Stimulated activated CD4-positive, alpha-beta T cell treated with anti-CD3 and anti-CD28 coated beads, Interleukin-2, amount 100 ng/mL, for 48 hours (primary cell): Measurements from ENCODE around the gene SLC30A5.
"Not testable (repeated sequence)": the region's sequence is repeated elsewhere in the genome, so short reads cannot be mapped to it uniquely, and the experiment has no call there.

Source experiments
- DNase-seq, 2 donors: peaks; one replicate each; pipeline ENCODE4 v3.0.0-alpha.2; 2020

SLC30A5 gene

DNA sequence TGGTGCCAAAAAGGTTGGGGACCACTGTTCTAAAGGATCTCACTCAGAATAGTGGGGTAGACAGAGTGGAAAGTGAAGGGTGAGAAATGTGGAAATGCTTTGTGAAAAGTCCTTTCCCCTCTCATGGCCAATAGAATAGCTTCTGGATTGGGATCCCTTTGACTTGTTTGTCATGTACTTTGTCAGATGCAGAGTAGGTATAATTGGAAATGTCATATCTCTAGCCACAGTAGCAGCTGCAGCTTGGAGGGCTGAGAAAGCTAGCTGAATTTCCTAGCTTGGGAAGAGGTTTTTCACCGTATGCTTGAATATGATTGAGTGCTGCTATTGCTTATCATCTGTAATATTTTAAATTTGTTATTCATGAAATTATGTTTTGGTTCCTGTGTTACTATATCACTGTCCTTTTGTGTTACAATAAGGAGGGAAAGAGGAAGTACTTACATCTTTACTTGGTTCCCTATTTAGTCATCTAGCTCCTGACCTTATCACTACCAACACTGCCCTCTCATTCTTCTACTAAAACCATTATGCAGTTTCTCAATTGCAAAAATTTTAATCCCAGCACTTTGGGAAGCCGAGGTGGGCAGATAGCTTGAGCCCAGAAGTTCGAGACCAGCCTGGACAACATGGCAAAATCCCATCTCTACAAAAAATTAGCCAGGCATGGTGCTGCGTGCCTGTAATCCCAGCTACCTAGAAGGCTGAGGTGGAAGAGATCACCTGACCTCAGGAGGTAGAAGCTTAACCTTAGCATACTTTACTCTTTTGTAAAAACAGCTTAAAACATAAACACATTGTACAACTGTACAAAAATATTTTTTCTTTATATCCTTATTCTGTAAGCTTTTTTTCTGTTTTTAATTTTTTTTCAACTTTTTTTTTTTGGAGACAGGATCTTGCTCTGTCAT lies 12.4 kb downstream of the SLC30A5 start:
- DNase-seq: no peak

DNA sequence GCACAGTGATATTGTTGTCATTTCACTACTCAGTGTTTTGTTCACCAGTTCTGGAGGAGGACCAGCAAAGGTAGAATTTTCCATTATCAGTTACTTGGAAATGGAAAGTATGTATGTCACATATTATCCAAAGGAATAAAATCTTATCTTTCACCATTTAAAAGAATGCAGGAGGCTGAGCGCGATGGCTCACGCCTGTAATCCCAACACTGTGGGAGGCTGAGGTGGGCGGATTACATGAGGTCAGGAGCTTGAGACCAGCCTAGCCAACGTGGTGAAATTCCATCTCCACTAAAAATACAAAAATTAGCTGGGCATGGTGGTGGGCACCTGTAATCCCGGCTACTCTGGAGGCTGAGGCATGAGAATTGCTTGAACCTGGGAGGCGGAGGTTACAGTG lies 14.6 kb downstream of the SLC30A5 start:
- not testable (repeated sequence) for DNase-seq

DNA sequence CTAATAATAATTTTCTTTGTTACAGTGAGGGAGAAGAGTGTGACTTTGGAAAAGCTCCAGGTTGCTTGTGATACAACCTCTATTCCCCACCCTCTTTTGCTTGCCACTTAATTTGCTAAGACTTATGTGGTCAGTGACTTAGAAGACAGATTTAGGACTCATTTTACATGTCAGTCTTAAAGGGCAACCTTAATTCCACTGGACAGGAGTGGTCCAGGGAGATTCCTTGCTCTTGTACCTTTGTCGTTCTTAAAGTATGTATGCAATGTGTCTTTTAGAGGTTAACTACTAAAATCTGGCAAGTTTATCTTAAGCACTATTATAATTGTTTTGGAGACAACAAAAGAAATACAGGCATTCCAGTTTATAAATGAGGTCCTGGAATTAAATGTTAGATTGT lies 20.0 kb downstream of the SLC30A5 start:
- no peak for DNase-seq

DNA sequence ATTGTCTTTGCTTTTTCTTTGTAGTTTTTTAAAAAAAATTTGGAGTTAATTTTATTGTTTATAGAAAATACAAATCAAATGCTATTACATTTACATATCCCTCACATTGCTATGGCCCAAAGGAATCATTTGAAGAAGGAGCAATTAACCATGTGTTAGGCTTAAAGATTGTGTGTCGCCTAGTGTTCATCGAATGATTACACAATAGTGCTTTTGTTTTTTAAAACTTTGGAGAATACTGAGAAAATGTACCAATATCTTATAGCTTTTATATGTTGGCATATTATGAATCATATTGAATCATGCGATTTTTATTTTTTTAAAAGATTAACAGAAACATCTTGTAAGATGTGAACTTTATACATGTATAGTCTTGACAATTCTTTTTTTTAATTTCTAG lies 21.7 kb downstream of the SLC30A5 start:
- no peak for DNase-seq

DNA sequence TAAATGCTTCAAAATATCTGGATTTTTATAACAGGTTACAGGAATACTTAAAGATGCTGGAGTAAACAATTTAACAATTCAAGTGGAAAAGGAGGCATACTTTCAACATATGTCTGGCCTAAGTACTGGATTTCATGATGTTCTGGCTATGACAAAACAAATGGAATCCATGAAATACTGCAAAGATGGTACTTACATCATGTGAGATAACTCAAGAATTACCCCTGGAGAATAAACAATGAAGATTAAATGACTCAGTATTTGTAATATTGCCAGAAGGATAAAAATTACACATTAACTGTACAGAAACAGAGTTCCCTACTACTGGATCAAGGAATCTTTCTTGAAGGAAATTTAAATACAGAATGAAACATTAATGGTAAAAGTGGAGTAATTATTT lies 35.6 kb downstream of the SLC30A5 start:
- DNase-seq: no peak

DNA sequence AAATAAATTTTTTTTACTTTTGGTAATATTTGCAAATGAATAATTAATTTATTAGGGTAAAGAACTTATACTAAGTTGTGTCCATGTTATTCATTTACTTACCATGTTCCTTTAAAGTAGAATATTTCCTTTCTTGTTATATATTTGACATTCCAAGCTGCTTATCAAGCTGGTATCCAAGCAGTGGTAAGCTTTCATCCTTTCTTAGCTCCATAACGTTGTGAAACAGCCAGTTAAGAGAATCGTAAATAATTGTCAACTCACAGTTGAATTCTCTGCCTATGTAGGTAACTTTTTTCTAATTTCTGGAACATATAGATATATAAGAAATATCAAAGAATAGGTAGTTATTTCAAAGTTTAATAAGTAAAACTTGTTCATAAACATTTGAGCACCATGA lies 36.4 kb downstream of the SLC30A5 start:
- DNase-seq: no peak

DNA sequence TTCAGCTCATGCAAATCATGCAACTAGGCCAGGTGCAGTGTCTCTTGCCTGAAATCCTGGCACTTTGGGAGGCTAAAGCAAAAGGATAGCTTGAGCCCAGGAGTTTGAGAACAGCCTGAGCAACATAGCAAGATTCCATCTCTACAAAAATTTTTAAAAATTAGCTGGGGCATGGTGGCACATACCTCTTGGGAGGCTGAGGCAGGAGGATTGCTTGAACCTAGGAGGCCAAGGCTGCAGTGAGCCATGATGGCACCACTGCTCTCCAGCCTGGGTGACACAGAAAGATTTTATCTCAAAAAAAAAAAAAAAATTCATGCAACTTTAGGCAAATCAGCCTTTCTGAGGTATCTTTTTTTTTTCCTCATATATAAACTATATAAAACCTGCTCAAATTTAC lies 37.5 kb downstream of the SLC30A5 start:
- DNase-seq: no peak

DNA sequence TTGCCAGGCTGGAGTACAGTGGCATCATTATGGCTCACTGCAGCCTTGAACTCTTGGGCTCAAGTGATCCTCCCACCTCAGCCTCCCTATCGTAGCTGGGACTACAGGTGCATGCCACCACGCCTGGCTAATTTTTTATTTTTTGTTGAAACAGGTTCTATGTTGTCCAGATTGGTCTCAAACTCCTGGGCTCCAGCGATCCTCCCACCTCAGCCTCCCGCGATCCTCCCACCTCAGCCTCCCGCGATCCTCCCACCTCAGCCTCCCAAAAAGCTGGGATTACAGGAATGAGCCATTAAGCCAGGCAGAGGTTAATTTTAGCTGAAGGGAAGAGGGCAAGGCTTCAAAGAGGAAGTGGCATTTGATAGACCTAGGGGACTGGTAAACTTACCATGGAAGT lies 40.3 kb downstream of the SLC30A5 start:
- no peak for DNase-seq

DNA sequence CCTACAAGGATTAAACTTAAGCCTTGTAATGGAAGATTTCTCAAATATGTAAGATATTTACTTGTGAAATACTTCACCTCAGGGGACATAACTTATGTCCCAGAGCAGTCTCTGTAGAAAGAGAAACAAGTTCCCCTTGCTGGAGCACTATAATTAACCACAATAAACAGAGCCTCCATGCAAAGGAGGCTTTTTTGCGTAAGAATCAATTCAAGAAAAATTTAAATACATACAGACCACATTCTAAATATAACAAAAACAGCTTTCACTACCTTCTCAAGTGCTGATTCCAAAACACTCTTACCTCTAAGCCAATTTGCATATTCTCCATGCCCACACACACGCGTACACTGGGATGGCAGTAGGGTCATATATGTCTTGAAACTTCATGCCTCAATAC lies 42.5 kb downstream of the SLC30A5 start:
- no peak for DNase-seq

DNA sequence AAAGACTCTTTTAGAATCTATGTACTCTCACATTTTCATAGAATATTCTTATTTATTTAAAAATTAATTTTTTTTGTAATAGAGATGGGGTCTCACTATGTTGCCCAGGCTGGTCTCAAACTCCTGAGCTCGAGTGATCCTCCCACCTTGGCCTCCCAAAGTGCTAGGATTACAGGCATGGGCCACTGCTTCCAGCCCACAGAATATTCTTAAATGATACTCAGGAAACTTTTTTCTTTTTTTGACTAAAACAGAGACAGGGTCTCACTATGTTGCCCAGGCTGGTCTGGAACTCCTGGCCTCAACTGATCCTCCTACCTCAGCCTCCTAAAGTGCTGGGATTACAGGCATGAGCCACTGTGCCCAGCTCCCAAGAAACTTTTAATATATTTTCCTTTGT lies 43.4 kb downstream of the SLC30A5 start:
- not testable (repeated sequence) for DNase-seq

DNA sequence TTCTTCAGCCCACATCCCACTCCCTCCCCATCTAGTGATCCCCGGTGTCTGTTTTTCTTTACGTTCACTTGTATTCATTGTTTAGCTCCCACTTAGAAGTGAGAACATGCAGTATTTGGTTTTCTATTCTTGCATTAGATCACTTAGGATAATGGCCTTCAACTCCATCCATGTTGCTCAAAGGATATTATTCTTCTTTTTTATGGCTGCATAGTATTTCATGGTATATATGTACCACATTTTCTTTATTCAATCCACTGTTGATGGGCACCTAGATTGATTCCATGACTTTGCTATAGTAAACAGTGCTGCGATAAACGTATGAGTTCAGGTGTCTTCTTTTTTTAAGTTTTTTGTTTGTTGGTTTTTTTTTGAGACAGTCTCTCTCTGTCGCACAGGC lies 44.0 kb downstream of the SLC30A5 start:
- no peak for DNase-seq

DNA sequence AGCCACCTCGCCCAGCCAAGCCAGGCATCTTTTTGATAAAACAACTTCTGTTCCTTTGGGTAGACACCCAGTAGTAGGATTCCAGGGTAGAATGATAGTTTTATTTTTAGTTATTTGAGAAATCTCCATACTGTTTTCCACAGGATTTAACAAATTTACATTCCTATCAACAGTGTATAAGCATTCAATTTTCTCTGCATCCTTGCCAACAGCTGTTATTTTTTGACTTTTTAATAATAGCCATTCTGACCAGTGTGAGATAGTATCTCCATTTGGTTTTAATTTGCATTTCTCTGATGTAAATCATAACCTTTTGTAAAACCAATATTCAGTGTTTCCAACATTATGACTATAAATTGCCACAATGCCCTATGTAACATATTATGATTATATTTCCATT lies 45.0 kb downstream of the SLC30A5 start:
- no peak for DNase-seq

DNA sequence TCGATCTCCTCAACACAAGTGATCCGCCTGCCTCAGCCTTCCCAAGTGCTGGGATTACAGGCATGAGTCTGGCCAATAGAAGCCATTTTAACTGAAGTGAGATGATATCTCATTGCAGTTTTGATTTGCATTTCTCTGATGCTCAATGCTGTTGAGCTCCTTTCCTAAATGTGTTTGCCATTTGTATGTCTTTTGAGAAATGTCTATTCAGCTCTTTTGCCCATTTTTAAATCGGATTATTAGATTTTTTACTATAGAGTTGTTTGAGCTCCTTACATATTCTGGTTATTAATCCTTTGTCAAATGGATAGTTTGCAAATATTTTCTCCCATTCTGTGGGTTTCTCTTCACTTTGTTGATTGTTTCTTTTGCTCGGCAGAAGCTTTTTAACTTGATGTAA lies 46.4 kb downstream of the SLC30A5 start:
- DNase-seq: not testable (repeated sequence)

DNA sequence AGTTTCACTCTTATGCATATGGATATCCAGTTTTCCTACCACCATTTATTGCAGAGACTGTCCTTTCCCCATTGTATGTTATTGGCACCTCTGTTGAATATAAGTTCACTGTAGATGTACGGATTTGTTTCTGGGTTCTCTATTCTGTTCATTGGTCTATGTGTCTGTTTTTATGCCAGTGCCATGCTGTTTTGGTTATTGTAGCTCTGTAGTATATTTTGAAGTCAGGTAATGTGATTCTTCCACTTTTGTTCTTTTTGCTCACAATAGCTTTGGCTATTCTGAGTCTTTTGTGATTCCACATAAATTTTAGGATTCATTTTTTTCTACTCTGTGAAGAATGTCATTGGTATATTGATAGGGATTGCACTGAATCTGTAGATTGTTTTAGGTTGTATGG lies 47.0 kb downstream of the SLC30A5 start:
- no peak for DNase-seq

DNA sequence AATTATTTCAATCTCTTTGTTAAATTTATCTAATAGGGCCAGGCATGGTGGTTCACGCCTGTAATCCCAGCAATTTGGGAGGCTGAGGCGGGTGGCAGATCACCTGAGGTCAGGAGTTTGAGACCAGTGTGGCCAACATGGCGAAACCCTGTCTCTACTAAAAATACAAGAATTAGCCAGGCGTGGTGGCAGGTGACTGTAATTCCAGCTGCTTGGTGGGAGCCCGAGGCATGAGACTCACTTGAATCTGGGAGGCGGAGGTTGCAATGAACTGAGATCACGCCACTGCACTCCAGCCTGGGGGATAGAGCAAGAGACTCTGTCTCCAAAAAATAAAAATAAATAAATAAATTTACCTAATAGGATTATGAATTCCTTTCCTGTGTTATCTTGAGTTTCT lies 54.8 kb downstream of the SLC30A5 start:
- not testable (repeated sequence) for DNase-seq

DNA sequence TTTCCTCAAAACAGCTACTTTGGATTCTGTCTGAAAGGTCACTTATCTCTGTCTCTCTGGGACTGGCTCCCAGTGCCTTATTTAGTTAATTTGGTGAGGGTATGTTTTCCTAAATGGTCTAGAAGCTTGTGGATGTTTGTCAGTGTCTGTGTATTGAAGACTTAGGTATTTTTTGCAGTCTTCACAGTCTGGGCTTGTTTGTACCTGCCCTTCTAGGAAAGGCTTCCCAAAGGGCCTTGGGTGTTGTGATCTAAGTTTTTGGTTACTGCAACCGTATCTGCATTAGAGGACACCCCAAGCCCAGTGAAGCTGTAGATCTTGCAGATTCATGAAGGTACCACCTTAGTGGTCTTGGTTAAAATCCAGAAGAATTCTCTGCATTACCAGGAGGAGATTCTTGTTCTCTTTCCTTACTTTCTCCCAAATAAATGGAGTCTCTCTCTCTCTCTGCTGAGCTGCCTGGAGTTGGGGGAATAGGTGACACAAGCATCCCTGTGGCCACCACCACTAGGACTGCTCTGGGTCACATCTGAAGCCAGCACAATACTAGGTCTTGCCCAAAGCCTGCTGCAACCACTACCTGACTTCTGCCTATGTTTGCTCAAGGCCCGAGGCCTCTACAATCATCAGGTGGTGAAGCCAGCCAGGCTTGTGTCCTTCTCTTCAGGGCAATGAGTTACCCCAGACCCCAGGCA lies 55.3 kb downstream of the SLC30A5 start:
- no peak for DNase-seq

DNA sequence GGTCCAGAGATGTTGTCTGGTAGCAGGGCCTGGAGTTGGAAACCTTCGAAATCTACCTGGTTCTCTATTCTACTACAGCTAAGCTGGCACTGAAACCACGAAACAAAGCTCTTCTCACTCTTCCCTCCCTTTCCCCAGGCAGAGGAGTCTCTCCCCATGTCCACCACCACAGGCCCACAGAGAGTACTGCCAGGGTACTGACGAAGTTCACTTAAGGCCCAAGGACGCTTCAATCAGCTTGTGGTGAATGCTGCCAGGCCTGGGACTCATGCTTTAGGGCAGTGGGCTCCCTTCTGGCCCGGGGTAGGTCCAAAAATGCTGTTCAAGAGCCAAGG lies 55.8 kb downstream of the SLC30A5 start:
- DNase-seq: no peak

DNA sequence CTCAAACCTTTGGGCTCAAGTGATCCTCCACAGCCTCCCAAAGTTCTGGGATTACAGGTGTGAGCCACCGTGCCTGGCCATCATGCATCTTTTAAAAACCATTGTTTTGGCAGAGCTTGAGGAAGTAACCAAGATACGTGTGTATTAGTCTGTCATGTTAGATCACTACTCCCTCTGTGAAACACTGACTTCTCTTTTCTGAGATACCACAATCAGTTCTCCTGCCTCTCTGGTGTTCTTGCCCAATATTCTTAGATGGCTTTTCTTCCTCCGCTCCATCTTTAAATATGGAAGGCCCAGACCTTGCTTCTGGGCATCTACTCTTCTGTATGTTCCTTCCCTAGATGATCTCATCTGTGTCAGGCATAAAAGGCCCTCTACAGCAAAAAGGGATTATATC lies 58.9 kb downstream of the SLC30A5 start:
- DNase-seq: no peak

DNA sequence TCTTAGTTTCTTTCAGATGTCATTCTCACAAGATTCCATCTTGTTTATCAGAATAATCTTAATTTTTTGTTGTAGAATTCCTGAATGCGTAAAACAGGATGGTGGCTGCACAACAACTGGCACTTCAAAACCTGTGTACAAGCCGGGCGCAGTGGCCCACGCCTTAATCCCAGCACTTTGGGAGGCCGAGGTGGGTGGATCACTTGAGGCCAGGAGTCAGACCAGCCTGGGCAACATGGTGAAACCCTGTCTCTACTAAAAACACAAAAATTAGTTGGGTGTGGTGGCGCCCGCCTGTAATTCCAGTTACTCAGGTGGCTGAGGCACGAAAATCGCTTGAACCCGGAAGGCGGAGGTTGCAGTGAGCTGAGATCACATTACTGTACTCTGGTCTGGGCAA lies 62.6 kb downstream of the SLC30A5 start:
- DNase-seq: no peak

DNA sequence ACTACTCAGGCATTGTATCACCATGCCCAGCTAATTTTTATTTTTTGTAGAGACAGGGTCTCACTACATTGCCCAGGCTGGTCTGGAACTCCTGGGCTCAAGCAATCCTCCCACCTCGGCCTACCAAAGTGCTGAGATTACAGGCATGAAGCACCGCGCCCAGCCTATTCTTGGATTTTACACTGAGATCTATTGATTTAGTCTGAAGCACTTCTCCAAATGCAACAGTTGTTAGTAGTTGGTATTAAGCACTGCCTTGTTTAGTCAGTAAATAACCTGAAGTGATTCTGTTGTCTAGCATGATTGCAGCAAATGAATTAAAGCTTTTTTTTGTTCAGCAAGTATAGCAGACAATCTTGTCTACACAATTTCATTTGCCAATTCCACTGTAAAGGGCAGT lies 64.2 kb downstream of the SLC30A5 start:
- DNase-seq: no peak

DNA sequence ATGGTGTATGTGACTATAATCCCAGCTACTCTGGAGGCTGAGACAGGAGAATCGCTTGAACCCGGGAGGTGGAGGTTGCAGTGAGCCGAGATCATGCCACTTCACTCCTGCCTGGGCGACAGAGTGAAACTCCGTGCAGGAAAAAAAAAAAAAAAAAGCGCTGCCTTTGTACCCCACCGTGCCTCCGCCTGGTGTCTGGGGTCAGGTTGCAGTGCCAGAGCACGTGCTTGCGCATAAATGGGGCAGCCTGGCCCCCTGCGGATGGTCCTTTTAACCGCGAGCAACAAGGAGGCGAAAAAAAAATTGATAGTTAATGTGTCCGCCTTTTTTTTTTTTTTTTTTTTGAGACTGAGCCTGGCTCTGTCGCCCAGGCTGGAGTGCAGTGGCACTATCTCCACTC lies 66.8 kb downstream of the SLC30A5 start:
- DNase-seq: no peak

DNA sequence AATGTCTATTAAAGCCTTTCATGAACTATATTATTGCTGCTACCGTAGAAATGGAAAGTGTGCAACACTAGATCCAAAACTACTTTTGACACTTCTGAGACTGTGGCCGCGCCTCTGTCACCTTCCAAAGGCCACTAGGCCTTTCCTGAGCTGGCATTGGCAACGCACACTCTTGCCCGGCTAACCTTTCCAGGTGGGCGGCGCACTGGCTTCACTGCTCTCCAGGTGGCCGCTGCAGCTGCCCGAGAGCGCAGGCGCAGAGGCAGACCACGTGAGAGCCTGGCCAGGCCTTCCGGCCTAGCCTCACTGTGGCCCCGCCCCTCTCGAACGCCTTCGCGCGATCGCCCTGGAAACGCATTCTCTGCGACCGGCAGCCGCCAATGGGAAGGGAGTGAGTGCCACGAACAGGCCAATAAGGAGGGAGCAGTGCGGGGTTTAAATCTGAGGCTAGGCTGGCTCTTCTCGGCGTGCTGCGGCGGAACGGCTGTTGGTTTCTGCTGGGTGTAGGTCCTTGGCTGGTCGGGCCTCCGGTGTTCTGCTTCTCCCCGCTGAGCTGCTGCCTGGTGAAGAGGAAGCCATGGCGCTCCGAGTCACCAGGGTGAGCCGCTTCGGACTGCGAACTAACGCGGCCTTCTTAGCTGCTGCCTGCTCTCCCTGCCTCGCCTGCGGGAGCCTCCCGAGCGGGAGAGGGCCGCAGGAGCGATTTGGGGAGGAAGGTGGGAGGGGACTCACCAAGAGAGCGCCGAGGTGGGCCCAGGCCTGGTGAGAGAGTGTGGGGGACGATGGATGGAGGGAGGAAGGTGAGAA lies 73.1 kb downstream of the SLC30A5 start, which contains the start of gene CCNB1:
Gene CCNB1, plus strand, starts transcription at position 465 of the 807 bp plus-strand sequence. Its CDS starts 113 bp downstream, at position 578.
- peak; percentile 95 to 98 for DNase-seq

DNA sequence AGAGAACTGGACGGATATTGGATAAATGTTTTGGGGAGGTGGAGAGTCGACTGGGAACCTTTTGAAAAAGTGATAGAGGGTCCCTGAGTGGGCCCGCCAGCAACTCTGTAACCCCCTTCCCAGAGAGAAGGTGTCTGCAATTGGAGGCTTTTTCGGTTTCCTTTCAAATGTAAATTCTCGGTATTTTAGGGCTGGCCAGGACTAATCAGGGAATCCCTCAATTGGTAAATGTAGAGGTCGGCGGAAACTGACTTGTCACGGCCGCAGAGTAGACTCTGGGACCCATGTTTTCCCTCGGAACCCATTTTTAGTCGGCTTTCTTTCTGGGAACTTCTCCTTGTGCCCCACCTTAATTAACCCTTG lies 73.7 kb downstream of the SLC30A5 start:
- no peak for DNase-seq

DNA sequence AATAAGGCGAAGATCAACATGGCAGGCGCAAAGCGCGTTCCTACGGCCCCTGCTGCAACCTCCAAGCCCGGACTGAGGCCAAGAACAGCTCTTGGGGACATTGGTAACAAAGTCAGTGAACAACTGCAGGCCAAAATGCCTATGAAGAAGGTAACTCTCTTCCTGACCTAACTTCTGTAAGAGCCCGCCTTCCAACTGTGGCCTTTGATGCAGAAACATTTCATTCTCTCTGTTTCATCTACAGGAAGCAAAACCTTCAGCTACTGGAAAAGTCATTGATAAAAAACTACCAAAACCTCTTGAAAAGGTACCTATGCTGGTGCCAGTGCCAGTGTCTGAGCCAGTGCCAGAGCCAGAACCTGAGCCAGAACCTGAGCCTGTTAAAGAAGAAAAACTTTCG lies 74.1 kb downstream of the SLC30A5 start:
- no peak for DNase-seq
